ENCODE measurements around the gene BAIAP2.

BAIAP2 gene

DNA sequence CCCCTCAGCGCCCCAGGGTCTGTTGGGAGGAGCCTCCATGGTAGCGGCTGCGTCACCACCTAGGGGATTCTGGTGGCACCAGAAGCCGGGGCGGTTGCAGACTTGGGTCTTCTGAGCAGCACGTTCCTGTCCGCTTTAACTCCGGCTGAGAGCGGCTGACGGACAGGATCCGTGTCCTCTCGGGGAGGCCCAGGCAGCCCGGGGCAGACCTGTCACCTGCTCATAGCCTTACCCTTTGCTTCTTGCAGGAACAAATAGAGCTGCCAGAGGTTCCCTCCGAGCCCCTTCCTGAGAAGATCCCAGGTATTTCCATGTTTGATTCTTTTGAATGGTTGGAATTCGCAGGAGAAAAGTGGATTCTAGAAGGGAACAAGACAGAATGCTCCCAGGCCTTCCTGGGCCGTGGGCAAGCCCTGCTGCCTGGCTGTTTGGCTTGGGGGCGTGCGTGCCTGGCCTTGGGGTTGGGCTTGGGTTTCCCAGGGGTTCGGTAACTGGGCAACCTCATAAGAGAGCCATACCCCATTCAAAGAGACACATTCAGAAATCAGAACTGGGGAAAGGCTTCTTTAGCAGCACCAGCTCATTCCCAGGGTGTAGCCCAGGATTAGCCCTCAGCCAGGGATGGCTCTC is 36.7 kb upstream of the BAIAP2 start:
- DNase-seq (ENCODE audit: extremely low read depth, low read depth), result no peak
- TF ChIP-seq, protein P1, sequence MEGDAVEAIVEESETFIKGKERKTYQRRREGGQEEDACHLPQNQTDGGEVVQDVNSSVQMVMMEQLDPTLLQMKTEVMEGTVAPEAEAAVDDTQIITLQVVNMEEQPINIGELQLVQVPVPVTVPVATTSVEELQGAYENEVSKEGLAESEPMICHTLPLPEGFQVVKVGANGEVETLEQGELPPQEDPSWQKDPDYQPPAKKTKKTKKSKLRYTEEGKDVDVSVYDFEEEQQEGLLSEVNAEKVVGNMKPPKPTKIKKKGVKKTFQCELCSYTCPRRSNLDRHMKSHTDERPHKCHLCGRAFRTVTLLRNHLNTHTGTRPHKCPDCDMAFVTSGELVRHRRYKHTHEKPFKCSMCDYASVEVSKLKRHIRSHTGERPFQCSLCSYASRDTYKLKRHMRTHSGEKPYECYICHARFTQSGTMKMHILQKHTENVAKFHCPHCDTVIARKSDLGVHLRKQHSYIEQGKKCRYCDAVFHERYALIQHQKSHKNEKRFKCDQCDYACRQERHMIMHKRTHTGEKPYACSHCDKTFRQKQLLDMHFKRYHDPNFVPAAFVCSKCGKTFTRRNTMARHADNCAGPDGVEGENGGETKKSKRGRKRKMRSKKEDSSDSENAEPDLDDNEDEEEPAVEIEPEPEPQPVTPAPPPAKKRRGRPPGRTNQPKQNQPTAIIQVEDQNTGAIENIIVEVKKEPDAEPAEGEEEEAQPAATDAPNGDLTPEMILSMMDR (IDR thresholded peaks at IDR 0.05; ENCODE audit: low read depth, low read length, missing control alignments), result no peak
- no peak overlapping the region for H3K4me3 ChIP-seq (replicated peaks; ENCODE audit: low read depth, low read length)

GRCh38 chr17:80998748-80999535 is 36.0 kb upstream of the BAIAP2 start:
- TF ChIP-seq, protein P1 (IDR thresholded peaks at IDR 0.05; ENCODE audit: low read depth, low read length, missing control alignments), result no peak
- no peak for DNase-seq (ENCODE audit: extremely low read depth, low read depth)
- no peak overlapping the region for H3K4me3 ChIP-seq (replicated peaks; ENCODE audit: low read depth, low read length)

DNA sequence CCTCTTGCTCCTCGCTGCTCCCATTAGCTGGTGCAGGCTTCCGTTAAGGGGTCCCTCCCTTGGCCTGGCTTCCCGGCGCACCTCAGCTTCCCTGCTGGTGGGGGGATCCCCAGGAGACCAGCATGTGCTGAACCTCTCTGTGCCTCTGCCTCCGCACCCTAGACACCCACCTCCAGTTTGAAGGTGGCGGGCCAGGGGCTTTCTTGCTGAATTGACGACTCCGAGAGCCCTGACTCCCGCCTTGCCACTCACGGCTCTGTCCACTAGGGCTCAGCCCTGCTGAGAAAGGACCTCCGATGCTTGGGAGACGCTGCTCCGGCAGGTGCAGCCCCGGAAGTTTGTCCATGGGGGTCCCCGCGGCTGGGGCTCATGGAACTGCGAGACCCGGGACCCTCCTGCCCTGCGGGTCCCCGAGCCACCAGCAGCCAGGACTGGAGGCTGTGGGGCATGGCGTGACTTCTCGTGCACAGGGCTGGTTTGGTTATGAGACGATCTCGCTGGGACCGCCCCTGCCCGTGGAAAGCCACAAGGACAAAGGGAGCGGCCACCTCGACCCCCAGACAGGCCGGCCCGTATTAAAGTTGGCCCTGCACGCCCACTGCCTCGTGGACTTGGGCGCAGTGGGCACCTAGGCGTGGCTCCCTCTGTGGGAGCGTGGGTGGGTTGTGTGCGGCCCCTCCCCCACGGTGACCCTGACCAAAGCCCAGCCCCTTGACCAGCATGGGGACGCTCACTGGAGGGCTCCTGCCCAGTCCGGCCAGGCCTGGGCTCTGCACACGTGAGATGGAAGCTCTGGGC is 35.2 kb upstream of the BAIAP2 start:
- no peak overlapping the region for H3K4me3 ChIP-seq (replicated peaks; ENCODE audit: low read depth, low read length)
- TF ChIP-seq, protein P1 (IDR thresholded peaks at IDR 0.05; ENCODE audit: low read depth, low read length, missing control alignments), result no peak
- no peak for DNase-seq (ENCODE audit: extremely low read depth, low read depth)

DNA sequence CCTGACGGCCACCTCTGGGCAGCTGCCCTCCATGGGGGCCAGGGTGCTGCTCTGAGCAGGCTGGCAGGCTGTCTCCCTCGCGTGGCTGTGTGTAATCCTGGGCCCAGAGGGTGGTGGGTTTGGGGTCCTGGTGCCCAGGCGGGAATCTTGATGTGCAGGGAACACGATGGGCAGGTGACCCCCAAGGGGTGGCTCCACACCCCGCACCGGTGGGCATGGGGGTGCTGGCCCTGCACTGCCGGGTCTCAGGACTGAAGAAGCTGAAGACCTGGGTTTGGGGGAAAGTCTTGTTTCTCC is 34.7 kb upstream of the BAIAP2 start:
- no peak for DNase-seq (ENCODE audit: extremely low read depth, low read depth)
- TF ChIP-seq, protein P1 (IDR thresholded peaks at IDR 0.05; ENCODE audit: low read depth, low read length, missing control alignments), result no peak
- H3K4me3 ChIP-seq (replicated peaks; ENCODE audit: low read depth, low read length), result no peak overlapping the region

DNA sequence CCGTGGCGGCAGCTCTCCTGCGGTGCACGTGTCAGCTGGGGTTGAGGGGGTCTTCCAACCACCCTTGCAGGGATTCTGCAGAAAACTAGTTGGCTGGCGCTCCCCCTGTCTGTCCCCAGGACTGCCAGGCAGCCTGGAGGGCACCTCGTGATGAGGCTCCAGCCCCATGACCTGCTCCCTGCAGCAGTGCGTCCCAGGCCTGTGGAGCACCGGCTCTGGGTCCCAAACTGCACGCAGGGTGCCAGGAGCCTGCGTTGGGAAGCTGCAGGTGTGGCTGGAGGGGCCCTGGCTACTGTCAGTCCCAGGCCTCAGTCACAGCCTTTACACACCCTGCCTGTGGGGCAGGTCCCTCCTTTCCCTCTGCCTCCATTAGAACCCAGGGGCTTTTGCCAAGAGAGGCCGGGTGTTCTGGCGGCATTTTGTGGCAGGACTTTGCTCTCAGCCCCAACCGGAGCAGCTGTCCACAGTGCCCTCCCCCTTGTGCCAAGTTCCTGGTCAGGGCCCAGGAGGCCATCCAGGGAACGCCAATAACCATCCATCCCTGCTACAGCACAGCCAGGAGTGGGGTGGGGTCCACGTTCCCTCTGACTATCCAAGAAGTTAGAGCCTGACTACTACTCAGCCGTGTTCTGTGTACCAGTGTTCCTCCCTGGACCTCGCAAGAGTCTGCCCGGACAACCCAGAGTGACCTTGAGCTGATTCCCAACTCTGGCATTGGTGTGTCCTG is 34.2 kb upstream of the BAIAP2 start:
- H3K4me3 ChIP-seq (replicated peaks; ENCODE audit: low read depth, low read length), result no peak overlapping the region
- no peak for DNase-seq (ENCODE audit: extremely low read depth, low read depth)
- TF ChIP-seq, protein P1 (IDR thresholded peaks at IDR 0.05; ENCODE audit: low read depth, low read length, missing control alignments), result no peak

DNA sequence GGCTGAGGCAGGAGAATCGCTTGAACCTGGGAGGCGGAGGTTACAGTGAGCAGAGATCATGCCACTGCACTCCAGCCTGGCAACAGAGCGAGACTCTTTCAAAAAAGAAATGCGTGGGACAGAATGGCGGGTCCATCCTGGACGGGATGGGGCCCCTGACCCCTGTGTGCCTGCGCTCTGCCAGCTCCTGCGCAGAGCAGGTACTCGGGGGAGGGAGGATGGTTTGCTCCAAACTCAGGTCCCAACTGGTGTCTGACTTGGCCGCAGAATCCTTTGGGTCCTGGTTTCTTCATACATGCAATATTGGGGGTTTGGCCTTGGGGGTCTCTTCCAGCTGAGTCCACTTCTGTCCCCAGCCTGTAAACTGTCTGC is 33.0 kb upstream of the BAIAP2 start:
- no peak overlapping the region for H3K4me3 ChIP-seq (replicated peaks; ENCODE audit: low read depth, low read length)
- no peak for DNase-seq (ENCODE audit: extremely low read depth, low read depth)
- TF ChIP-seq, protein P1 (IDR thresholded peaks at IDR 0.05; ENCODE audit: low read depth, low read length, missing control alignments), result no peak
